ENCODE results near the gene RBFOX2. TPM values are rescaled to one million over a fixed set of nuclear protein-coding genes. Genes with fewer than 3 reads are reported as not detected.
"Not testable (repeated sequence)": the region's sequence is repeated elsewhere in the genome, so short reads cannot be mapped to it uniquely, and the experiment has no call there.

RBFOX2 gene, protein sequence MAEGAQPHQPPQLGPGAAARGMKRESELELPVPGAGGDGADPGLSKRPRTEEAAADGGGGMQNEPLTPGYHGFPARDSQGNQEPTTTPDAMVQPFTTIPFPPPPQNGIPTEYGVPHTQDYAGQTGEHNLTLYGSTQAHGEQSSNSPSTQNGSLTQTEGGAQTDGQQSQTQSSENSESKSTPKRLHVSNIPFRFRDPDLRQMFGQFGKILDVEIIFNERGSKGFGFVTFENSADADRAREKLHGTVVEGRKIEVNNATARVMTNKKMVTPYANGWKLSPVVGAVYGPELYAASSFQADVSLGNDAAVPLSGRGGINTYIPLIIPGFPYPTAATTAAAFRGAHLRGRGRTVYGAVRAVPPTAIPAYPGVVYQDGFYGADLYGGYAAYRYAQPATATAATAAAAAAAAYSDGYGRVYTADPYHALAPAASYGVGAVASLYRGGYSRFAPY
- total RNA-seq, result 209 to 212 TPM (median 210 TPM) in 3 replicates

DNA sequence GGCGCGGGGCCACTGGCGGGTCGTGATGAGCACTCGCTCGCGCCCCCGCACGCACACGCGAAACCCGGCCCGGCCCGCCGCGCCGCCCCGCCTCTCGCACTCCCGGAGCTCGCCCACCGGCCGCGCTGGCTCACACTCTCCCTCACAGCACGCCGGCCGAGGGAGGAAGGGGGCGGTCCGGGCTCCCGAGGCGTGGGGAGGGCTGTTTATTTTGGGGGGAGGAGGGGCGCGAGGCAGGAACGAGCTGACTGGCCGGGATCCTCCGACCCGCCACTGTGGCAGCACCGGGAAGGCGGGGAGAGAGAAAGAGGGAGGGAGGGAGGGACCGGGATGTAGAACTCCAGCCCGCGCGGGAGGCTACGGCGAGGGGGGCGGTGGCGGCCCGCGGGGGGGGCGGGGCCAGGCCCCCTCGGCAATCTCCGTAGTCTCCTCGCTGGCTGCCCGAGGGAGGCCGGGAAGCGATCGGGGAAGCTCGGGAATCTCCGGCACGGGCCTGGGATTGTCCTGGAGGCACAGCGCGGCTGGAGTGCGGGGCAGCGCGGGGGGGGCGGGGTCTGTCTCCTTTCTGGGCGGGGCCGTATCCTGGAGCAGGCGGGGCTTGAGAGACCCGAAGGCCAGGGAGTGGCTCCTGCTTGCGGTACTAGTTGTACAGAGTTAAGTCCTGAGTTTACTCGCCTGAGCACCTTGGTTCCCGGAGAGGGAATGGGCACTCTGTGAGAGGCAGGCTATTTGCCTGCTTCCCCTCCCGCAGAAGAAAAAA, at the start of gene RBFOX2:
RBFOX2 (minus strand) TSS at position 179 of the 760 bp plus-strand sequence. CDS start 399 bp downstream, outside the sequence.
- DNase-seq (ENCODE audit: low spot score in 2 of 2, unreplicated experiment in 2 of 2), result peak; percentile 94 to 98
- peaks cover 32% of the 10 kb centered on the region for H3K4me1 Mint-ChIP-seq
- no peaks in the 10 kb centered on the region for H3K27me3 Mint-ChIP-seq (ENCODE audit: low read depth)
- H3K27ac Mint-ChIP-seq, result peak within 1 kb of the TSS; percentile 93
- peaks cover 6% of the 10 kb centered on the region for H3K36me3 Mint-ChIP-seq
- TF ChIP-seq, protein P1, sequence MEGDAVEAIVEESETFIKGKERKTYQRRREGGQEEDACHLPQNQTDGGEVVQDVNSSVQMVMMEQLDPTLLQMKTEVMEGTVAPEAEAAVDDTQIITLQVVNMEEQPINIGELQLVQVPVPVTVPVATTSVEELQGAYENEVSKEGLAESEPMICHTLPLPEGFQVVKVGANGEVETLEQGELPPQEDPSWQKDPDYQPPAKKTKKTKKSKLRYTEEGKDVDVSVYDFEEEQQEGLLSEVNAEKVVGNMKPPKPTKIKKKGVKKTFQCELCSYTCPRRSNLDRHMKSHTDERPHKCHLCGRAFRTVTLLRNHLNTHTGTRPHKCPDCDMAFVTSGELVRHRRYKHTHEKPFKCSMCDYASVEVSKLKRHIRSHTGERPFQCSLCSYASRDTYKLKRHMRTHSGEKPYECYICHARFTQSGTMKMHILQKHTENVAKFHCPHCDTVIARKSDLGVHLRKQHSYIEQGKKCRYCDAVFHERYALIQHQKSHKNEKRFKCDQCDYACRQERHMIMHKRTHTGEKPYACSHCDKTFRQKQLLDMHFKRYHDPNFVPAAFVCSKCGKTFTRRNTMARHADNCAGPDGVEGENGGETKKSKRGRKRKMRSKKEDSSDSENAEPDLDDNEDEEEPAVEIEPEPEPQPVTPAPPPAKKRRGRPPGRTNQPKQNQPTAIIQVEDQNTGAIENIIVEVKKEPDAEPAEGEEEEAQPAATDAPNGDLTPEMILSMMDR (IDR thresholded peaks at IDR 0.05; ENCODE audit: unreplicated experiment), result no peak
- no peaks in the 10 kb centered on the region for H3K9me3 Mint-ChIP-seq
- H3K4me3 Mint-ChIP-seq, result peak within 1 kb of the TSS; percentile 84

DNA sequence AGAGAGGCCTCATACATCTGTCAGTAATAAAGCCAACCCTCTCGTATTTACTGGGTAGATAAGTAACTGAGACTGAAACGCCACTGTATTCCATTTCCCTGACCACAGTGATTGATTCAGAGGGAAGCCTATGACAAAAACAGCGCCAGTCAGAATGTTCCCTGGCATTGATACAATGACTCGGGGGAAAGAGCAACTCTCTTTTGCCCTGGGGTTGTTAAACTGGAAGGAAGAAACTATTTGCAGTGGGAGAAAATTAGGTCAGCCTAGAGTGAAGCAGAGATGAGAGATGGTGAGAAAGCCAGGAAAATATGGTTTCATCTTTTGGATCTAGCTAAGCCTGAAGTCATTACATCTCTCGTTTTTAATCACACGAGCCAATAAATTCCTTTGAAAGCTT, 48.6 kb upstream of the RBFOX2 start:
- H3K4me3 Mint-ChIP-seq, result no peak overlapping the region
- DNase-seq (ENCODE audit: low spot score in 2 of 2, unreplicated experiment in 2 of 2), result no peak
- H3K9me3 Mint-ChIP-seq, result peaks cover 3% of the 10 kb centered on the region
- H3K36me3 Mint-ChIP-seq, result peaks cover 2% of the 10 kb centered on the region
- TF ChIP-seq, protein P1 (IDR thresholded peaks at IDR 0.05; ENCODE audit: unreplicated experiment), result no peak
- H3K4me1 Mint-ChIP-seq, result peaks cover 4% of the 10 kb centered on the region
- H3K27ac Mint-ChIP-seq, result no peak overlapping the region
- no peaks in the 10 kb centered on the region for H3K27me3 Mint-ChIP-seq (ENCODE audit: low read depth)

DNA sequence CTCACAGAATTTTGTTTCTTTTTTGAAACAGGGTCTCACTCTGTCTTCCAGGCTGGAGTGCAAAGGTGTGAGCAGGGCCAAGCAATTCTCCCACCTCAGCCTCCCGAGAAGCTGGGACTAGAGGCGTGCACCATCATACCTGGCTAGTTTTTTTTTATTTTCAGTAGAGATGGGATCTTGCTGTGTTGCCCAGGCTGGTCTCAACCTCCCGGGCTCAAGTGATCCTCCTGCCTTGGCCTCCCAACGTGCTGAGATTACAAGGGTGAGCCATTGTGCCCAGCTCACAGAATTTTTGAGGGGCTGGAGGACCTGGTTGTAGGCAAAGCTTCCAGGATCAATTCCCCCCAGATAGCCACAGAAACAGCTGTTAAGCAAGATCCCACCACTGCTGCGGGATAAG, 47.1 kb upstream of the RBFOX2 start:
- Mint-ChIP-seq H3K4me3 (no peak overlapping the region), H3K9me3 (peaks cover 3% of the 10 kb centered on the region), H3K27me3 (ENCODE audit: low read depth) (no peaks in the 10 kb centered on the region), H3K27ac (no peak overlapping the region), H3K4me1 (peaks cover 4% of the 10 kb centered on the region), H3K36me3 (peaks cover 2% of the 10 kb centered on the region)
- DNase-seq (ENCODE audit: low spot score in 2 of 2, unreplicated experiment in 2 of 2), result no peak
- TF ChIP-seq, protein P1 (IDR thresholded peaks at IDR 0.05; ENCODE audit: unreplicated experiment), result no peak

DNA sequence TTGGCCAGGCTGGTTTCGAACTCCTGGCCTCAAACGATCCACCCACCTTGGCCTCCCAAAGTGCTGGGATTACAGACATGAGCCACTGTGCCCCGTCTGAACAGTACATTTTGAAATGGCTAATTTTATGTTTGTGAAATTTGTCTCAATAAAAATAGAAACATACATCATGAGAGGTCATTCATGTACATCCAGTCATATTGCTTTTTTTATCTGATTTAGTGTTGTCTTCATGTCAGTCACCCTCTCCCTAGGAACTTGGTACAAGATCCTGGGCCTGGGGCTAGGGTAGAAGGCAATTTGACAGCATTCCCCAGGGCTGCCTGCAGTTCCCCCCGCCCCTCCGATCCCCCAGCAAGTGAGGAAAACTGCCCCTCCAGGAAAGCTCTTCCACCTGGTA, 46.6 kb upstream of the RBFOX2 start:
- Mint-ChIP-seq H3K4me1 (peaks cover 4% of the 10 kb centered on the region), H3K27ac (no peak overlapping the region), H3K9me3 (peaks cover 3% of the 10 kb centered on the region), H3K27me3 (ENCODE audit: low read depth) (no peaks in the 10 kb centered on the region), H3K4me3 (no peak overlapping the region), H3K36me3 (peaks cover 2% of the 10 kb centered on the region)
- DNase-seq (ENCODE audit: low spot score in 2 of 2, unreplicated experiment in 2 of 2), result no peak
- TF ChIP-seq, protein P1 (IDR thresholded peaks at IDR 0.05; ENCODE audit: unreplicated experiment), result no peak

DNA sequence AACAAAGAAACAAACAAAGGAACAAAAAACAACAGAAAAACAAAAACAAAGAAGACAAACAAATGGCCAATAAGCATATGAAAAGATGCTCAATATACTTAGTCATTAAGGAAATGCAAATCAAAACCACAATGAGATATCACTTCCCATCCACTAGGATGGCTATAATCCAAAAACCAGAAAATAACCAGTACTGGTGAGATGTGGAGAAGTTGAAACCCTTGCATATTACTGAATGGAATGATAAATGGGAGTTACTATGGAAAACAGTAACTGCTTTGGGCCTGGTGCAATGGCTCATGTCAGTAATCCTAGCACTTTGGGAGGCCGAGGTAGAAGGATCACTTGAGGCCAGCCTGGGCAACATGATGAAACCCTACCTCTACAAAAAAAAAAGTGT, 44.9 kb upstream of the RBFOX2 start:
- Mint-ChIP-seq H3K27me3 (ENCODE audit: low read depth) (peaks cover 3% of the 10 kb centered on the region), H3K4me3 (no peak overlapping the region), H3K9me3 (peaks cover 3% of the 10 kb centered on the region), H3K36me3 (peaks cover 2% of the 10 kb centered on the region), H3K27ac (no peak overlapping the region), H3K4me1 (peaks cover 4% of the 10 kb centered on the region)
- TF ChIP-seq, protein P1 (IDR thresholded peaks at IDR 0.05; ENCODE audit: unreplicated experiment), result no peak
- DNase-seq (ENCODE audit: low spot score in 2 of 2, unreplicated experiment in 2 of 2), result no peak

DNA sequence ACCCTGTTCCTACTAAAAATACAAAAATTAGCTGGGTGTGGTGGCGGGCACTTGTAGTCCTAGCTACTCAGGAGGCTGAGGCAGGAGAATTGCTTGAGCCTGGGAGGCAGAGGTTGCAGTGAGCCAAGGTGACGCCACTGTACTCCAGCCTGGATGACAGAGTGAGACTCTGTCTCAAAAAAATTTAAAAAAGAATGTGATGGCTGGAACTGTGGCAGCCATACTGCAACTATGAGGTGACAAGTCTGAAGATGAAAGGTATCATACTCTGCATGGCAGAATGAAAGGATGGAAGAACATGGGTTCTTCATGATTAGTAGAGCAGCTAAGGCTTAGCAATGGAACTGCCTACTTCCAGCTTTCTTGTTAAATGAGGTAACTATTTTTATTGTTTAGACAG, 42.0 kb upstream of the RBFOX2 start:
- not testable (repeated sequence) for H3K4me3 Mint-ChIP-seq; H3K4me1 Mint-ChIP-seq; H3K27ac Mint-ChIP-seq; H3K27me3 Mint-ChIP-seq (ENCODE audit: low read depth); H3K36me3 Mint-ChIP-seq; H3K9me3 Mint-ChIP-seq; DNase-seq (ENCODE audit: low spot score in 2 of 2, unreplicated experiment in 2 of 2)
